LNCaP clone FGC (cell line): ENCODE data around the gene ELOVL1.

Experiments
- DNase-seq: peaks from one replicate; pipeline ENCODE4 v3.0.0-alpha.2; 2011; ENCODE audit warnings: low read depth
- H3K4me3 ChIP-seq: 2 replicates; pipeline ENCODE4 v1.5.1; 2011; ENCODE audit warnings: mild to moderate bottlenecking, low read depth, low read length, control low read depth
- TF ChIP-seq, protein P1 (sequence below): IDR thresholded peaks from 2 replicates; pipeline ENCODE4 v1.5.1; 2012; ENCODE audit warnings: mild to moderate bottlenecking; ENCODE audit not compliant: control insufficient read depth, insufficient read depth; ENCODE audit errors: extremely low read depth

ELOVL1 gene

GRCh38 chr1:43319766-43320165 is 48.0 kb downstream of the ELOVL1 start:
- no peak for DNase-seq

GRCh38 chr1:43319288-43319687 is 48.5 kb downstream of the ELOVL1 start:
- TF ChIP-seq, protein P1, sequence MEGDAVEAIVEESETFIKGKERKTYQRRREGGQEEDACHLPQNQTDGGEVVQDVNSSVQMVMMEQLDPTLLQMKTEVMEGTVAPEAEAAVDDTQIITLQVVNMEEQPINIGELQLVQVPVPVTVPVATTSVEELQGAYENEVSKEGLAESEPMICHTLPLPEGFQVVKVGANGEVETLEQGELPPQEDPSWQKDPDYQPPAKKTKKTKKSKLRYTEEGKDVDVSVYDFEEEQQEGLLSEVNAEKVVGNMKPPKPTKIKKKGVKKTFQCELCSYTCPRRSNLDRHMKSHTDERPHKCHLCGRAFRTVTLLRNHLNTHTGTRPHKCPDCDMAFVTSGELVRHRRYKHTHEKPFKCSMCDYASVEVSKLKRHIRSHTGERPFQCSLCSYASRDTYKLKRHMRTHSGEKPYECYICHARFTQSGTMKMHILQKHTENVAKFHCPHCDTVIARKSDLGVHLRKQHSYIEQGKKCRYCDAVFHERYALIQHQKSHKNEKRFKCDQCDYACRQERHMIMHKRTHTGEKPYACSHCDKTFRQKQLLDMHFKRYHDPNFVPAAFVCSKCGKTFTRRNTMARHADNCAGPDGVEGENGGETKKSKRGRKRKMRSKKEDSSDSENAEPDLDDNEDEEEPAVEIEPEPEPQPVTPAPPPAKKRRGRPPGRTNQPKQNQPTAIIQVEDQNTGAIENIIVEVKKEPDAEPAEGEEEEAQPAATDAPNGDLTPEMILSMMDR = no peak
- no peak for DNase-seq
- no peak overlapping the region for H3K4me3 ChIP-seq

More at GRCh38 chr1:43319766-43320165, 48.0 kb downstream of the ELOVL1 start:
- TF ChIP-seq, protein P1 = no peak
- H3K4me3 ChIP-seq = no peak overlapping the region

DNA sequence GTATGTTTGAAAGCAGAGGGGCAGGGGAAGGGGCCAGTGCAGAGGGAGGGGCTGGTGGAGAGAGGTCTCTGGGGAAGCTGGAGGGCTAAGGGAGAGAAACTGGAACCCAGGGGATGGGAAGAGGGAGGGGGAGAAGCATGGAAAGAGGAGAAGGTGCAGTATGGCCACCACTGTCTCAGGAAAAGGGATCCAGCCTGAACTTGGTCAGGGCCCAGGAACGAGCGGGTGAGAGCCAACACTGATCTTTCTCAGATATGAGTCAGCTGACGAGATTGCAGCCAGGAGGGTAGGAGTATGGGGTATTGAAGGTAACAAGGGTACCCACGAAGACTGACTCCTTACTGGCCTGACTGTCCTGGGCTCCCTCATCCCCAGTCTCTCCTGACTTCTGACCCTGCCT is 49.0 kb downstream of the ELOVL1 start:
- H3K4me3 ChIP-seq = no peak overlapping the region
- TF ChIP-seq, protein P1 = no peak
- no peak for DNase-seq

GRCh38 chr1:43317817-43318471 is 49.9 kb downstream of the ELOVL1 start:
- DNase-seq = no peak
- H3K4me3 ChIP-seq = no peak overlapping the region
- TF ChIP-seq, protein P1 = no peak

GRCh38 chr1:43316738-43317520 is 50.9 kb downstream of the ELOVL1 start:
- no peak for DNase-seq
- no peak overlapping the region for H3K4me3 ChIP-seq
- TF ChIP-seq, protein P1 = no peak

- TF ChIP-seq, protein P1 = no peak
- DNase-seq = no peak
- no peak overlapping the region for H3K4me3 ChIP-seq
These were observed 51.7 kb downstream of the ELOVL1 start for GRCh38 chr1:43315963-43316737.
